NCI-H128 (cell line): Measurements from ENCODE around the gene DENND4C.
"Not testable (repeated sequence)": the region's sequence is repeated elsewhere in the genome, so short reads cannot be mapped to it uniquely, and the experiment has no call there.

Source experiments
- DNase-seq: peaks from one replicate; lab custom pipeline; 2025; ENCODE audit not compliant: unreplicated experiment; lab: John Stamatoyannopoulos, UW

Gene DENND4C

GRCh38 chr9:19265602-19266001 lies 35.1 kb downstream of the DENND4C start:
- DNase-seq = not testable (repeated sequence)

GRCh38 chr9:19266778-19267384 lies 36.4 kb downstream of the DENND4C start:
- DNase-seq = not testable (repeated sequence)

GRCh38 chr9:19269582-19269981 lies 39.1 kb downstream of the DENND4C start:
- DNase-seq = no peak

- DNase-seq = no peak
Measured at GRCh38 chr9:19270421-19270949, 40.0 kb downstream of the DENND4C start.

- no peak for DNase-seq
Measured at GRCh38 chr9:19271081-19271480, 40.6 kb downstream of the DENND4C start.

- no peak for DNase-seq
Measured at GRCh38 chr9:19281801-19282200, 51.3 kb downstream of the DENND4C start.

- DNase-seq = no peak
Measured at GRCh38 chr9:19283072-19283710, 52.7 kb downstream of the DENND4C start.

- no peak for DNase-seq
Measured at GRCh38 chr9:19284729-19285128, 54.2 kb downstream of the DENND4C start.

GRCh38 chr9:19286634-19287188 lies 56.2 kb downstream of the DENND4C start:
- DNase-seq = no peak

GRCh38 chr9:19288081-19288480 lies 57.6 kb downstream of the DENND4C start:
- no peak for DNase-seq

GRCh38 chr9:19290103-19290502 lies 59.6 kb downstream of the DENND4C start:
- no peak for DNase-seq

- no peak for DNase-seq
Measured at GRCh38 chr9:19294219-19294618, 63.7 kb downstream of the DENND4C start.

- no peak for DNase-seq
Measured at GRCh38 chr9:19298436-19299000, 68.0 kb downstream of the DENND4C start.

- no peak for DNase-seq
Measured at GRCh38 chr9:19303216-19303615, 72.7 kb downstream of the DENND4C start.

GRCh38 chr9:19306568-19306967 lies 76.1 kb downstream of the DENND4C start:
- no peak for DNase-seq

- no peak for DNase-seq
Measured at GRCh38 chr9:19310246-19310645, 79.8 kb downstream of the DENND4C start.

- no peak for DNase-seq
Measured at GRCh38 chr9:19313573-19313972, 83.1 kb downstream of the DENND4C start.

GRCh38 chr9:19320495-19320894 lies 90.0 kb downstream of the DENND4C start:
- no peak for DNase-seq

- DNase-seq = no peak
Measured at GRCh38 chr9:19331877-19332276, 101.4 kb downstream of the DENND4C start.

- no peak for DNase-seq
Measured at GRCh38 chr9:19336166-19336565, 105.7 kb downstream of the DENND4C start.

- DNase-seq = no peak
Measured at GRCh38 chr9:19342947-19343346, 112.5 kb downstream of the DENND4C start.

- no peak for DNase-seq
Measured at GRCh38 chr9:19358701-19359100, 128.2 kb downstream of the DENND4C start.
